Embryonic facial prominence (tissue), 1 donor: ENCODE data around the gene NUP98.
"Not testable (repeated sequence)": the region's sequence is repeated elsewhere in the genome, so short reads cannot be mapped to it uniquely, and the experiment has no call there.

Source experiments
- DNase-seq: peaks from one replicate; pipeline ENCODE4 v3.0.0-alpha.2; 2016; ENCODE audit errors: extremely low spot score

NUP98 gene

DNA sequence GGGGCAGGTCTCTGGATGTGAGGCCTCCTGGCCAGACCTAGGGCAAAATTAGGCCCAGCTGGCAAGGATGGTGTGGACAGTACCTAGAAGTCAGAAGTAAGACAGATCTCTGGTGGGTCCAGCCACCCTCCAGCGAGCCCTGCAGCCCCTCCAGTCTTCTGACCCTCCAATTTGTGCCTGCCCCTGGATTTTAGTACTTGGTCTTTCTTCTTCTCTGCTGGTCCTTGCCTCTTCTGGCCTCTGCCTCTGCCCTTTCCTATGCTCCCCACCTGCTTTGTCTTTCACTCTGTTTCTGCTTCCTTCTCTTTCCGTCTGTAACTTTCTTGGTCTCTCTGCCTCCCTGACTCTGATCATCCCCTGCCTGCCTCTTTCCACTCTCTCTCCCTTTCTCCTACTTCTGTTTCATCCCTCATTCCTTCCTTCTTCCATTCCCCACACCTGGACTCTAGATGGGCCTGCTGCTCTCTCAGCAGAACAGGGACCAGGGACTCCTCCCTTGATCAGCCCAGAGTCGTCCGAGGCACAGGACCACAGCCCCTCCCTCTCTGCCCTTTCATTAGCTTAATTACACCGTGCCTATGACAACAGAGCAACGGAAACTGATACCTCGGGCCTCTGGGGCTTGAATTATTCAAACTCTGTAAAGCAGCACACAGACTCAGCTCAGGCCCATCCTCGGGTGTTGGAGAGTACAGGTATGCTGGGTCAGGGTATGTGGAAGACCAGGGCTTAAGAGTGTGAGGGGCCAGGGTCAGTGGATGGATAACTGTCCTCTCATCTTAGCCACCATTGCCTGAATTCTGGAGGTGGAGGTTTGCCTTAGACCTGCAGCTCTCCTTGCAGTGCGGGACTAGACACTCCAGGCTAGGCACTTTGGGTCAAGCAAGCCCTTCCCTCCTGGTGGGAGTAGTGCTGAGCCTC, 125.8 kb downstream of the NUP98 start, which contains the start of gene CHRNA10:
Gene CHRNA10, minus strand, starts transcription at position 51 of the 921 bp plus-strand sequence. CDS start 72 bp downstream, outside the sequence.
- no peak for DNase-seq

DNA sequence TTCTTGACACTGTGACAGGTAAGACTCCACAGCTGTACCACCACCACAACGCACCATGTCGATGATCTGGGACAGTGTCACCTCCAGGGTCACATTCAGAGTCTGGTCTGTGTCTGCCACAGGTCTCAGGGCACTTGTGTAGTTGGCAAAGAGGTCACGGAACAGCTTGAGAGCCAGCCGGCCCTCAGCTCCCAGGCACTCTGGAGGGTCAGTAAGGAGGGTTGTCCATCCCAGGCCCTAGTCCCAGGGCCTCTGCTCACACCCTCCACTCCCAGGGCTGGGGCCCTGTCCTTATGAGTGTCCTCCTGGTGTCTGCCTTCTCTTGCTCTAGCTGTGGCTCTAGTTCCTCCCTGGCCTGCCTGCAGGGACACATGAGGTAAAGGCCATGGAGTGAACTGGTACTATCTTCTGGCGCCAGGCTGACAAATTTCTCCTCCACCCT, 127.6 kb downstream of the NUP98 start:
- DNase-seq = no peak

DNA sequence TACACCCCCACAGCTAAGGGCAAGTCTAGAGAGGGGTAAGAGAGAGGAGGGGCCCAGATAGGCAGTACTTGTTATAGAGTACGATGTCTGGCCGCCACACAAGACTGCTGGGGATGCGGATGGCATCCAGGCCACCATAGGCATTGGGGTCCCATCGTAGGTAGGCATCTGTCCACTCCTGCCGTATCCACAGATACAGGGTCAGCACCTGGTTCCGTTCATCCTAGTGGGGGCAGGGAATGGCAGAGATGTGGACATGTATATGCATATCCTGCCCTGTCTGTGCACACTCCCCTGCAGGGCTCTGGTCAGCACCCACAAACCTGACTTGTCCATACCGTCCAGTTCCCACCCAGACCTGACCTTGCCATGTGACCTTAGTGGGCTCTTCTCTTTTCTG, 128.2 kb downstream of the NUP98 start:
- no peak for DNase-seq

DNA sequence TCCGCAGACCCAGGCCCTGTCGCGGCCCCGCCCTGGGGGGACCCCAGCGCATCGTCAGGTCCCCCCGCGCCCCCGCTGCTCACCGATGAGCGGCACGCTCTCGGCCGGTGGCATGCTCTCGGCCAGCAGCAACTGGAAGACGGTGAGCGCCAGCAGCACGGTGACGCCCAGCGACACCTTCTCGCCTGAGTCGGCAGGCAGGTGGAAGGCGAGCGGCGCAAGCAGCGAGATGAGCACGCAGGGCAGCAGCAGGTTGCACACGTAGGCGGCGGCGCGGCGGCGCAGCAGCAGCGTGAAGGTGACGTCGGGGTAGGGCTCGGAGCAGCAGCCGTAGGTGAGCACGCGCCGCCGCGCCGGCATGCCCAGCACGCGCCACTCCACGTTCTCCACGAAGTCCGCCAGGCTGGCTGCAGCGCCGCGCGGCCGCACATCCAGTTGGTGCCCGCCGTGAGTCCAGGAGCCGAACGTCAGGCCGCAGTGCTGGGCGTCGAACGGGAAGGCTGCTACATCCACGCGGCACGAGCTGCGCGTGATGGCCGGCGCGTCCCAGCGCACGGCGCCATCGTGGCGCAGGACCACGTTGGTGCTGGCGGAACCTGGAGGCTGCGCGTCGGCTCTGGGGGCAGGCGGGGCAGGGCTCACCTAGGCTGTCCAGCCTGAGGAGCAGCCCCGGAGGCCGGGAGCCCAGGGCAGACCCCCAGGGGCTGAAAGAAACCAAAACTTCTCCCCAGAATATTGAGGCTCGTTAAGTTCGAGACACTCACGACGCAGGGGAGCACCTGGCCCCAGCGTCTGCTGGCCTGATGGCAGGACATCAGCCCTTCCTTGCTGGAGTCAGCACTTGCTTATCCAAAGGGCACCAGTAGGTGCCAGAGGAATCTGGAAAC, 130.0 kb downstream of the NUP98 start:
- no peak for DNase-seq

DNA sequence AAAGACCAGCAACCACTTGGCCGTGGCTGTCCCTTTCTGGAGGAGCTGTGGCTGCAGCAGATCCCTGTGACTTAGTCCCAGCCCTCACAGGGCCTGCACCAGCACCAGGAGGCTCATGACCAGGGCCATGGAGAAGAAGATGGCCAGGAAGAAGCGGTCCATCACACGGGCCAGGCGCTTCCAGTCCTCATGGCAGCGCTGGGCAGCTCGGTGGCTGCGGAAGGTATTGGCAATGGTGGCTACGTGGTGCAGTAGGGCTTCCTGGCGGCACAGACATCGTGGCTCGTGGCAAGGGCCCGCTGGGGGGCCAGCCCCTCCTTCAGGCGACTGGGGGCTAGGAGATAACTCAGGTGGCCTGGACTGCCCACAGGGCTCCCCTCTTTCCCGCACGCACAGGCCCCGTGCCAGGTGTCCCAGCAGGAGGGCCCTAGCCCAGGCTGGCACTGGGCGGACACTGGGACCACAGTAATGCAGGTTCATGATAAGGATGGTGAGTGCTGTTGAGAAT, 131.3 kb downstream of the NUP98 start:
- DNase-seq = no peak

DNA sequence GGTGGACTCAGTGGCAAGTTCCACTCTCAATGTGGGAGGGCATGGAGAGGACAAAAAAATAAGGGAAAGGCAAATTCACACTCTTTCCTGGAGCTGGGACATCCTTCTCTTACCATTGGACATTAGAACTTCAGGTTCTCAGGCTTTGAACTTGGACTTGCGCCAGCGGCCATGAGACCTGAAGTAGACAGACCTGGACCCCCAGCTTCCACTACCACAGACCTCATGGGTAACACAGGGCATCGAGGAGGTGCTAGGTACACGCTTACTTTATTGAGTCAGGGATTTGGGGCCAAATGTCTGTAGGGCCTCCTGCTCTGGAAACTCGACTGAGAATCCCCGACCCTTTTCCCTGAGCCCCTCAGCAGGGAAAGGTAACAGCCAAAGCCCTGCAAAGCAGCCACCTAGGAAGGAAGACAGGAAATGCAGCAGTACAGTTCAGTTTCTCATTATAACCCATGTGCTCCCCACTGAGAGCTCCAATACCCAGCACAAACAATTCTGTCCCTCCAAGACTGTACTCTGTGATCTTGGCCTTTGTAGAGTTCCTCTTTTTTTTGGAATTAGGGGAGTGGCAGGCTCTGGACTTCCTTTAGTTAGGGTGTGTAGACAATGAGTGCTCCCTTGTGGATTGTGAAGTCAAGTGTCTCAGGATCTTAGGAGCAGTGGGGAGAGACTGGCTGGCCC, 131.9 kb downstream of the NUP98 start:
- DNase-seq = no peak

DNA sequence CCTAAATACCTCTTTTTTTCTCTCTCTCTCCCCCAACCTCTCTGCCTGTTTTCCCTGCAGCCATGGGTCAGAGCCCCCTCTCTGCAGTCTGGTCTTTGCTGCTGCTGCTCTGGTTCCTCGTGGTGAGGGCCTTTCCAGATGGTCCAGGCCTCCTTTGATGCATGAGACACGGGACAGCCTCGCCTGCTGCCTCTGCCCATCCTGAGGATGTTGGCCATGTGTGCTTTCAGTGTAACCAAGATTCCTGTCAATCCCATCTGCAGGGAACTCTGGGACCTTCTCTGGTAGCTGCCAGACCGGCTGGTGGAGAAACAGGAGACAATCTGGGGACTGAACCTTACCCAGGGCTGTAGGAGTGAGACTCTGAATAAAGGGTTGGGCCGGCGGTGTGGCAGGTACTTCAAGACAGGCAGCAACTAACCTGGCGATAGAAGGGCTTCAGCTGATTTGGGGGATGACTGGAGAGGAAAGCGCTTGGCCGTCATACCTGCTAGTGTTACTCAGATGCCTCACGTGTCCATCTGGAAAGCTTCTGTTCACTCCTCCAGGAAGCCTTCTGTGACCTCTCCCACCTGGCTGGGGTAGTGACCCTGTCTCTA, 133.2 kb downstream of the NUP98 start:
- no peak for DNase-seq

DNA sequence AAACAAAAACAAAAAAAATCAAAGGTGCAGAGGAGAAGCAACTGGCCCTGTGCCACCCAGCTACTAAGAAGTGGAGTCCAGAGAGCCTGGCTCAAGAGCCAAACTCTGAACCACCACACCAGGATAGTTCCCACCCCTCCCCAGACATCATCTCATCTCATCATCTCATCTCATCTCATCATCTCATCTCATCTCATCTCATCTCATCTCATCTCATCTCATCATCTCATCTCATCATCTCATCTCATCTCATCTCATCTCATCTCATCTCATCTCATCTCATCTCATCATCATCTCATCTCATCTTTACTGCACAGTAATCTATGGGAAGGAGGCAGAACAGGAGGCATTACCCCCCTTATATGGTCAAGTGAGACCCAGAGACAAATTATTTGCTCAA, 134.5 kb downstream of the NUP98 start:
- no peak for DNase-seq

DNA sequence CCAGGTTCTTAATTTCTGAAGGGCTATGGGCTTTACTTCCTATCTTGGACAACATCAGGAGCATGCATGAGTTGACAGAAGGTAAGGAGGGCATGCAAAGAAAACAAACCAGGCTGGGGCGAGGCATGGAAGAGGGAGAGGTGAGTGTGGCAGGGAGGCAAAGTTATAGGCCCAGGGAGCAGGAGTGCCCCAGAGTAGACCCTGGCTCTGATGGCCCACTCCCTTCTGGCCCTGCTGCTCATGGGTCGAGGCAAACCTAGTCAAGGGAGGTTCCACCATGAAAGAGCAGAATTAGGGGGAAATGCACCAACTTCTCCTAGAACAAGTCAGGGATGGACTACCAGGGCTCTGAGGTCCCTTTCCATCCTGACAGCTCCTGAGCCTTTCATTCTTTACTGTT, 136.4 kb downstream of the NUP98 start:
- DNase-seq = no peak

DNA sequence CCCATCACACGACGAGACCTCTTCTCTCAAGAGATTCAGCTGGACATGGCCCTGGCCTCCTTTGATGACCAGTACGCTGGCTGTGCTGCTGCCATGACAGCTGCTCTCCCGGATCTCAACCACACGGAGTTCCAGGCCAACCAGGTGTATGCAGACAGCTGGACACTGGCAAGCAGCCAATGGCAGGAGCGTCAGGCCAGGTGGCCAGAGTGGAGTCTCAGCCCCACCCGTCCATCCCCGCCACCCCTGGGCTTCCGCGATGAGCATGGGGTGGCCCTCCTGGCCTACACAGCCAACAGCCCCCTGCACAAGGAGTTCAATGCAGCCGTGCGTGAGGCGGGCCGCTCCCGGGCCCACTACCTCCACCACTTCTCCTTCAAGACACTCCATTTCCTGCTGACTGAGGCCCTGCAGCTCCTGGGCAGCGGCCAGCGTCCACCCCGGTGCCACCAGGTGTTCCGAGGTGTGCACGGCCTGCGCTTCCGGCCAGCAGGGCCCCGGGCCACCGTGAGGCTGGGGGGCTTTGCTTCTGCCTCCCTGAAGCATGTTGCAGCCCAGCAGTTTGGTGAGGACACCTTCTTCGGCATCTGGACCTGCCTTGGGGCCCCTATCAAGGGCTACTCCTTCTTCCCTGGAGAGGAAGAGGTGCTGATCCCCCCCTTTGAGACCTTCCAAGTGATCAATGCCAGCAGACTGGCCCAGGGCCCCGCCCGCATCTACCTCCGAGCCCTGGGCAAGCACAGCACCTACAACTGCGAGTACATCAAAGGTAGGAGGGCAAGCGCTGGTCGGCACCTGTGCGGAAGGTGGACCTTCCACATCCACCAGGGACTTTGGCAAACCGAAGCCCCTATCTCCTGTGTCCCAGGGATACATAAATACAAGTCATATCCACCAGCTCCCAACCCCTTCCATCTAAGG, 137.5 kb downstream of the NUP98 start:
- DNase-seq = no peak

DNA sequence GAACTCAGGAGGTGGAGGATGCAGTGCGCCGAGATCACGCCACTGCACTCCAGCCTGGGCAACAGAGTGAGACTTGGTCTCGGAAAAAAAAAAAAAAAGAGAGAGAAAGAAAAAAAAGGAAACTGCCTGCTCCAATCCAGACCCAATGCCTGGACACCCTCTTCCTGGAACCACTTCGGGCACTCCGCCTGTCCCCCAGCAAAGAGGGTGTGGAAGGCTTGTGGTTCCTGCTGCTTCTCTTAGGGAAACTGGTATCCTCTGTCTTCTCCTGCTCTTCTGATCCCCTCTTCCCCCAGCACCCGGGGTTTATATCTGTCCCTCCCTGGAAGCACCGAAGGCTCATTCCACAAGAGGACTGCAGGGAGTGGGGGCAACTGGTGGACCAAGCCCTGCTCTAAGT, 139.1 kb downstream of the NUP98 start:
- DNase-seq = no peak

DNA sequence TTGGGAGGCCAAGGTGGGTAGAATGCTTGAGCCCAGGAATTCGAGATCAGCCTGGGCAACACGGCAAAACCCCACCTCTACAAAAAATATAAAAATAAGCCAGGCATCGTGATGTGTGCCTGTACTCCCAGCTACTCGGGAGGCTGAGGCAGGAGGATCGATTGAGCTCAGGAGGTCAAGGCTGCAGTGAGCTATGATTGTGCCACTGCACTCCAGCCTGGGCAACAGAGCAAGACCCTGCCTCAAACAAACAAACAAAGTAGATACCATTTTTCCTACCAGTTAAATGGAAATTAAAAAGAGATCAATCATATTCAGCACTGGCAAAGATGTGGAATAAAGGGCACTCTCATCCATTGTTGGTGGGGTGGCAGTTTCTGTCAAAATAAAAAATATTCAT, 140.0 kb downstream of the NUP98 start:
- DNase-seq = not testable (repeated sequence)

DNA sequence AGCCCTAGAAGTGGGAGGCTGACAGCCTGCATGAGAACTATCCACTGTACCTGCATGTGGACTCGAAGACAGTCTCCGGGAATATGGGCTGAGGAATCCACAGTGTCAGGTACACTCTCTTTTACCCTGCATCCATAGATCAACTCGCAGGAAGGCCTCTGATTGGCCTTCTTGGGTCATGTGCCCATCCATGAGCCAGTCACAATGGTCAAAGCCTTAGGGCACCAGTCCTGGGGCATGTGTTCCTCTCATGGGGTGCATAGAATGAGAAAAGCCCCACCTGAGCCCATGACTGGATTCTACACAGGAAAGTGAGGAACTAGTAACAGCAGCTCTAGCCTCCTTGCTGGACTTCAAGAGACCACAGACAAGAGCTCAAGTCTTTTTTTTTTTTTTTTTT, 141.8 kb downstream of the NUP98 start:
- DNase-seq = no peak

DNA sequence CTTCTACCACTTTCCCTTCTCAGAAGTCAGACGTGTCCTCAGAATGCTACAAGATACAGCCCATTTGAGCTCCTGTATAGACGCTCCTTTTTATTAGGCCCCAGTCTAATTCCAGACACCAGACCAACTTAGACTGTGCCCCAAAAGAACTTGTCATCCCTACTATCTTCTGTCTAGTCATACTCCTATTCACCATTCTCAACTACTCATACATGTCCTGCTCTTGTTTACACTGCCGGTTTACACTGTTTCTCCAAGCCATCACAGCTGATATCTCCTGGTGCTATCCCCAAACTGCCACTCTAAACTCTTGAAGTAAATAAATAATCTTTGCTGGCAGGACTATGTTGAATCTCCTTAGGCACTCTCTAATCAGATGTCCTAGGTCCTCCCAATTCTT, 144.8 kb downstream of the NUP98 start:
- DNase-seq = not testable (repeated sequence)

DNA sequence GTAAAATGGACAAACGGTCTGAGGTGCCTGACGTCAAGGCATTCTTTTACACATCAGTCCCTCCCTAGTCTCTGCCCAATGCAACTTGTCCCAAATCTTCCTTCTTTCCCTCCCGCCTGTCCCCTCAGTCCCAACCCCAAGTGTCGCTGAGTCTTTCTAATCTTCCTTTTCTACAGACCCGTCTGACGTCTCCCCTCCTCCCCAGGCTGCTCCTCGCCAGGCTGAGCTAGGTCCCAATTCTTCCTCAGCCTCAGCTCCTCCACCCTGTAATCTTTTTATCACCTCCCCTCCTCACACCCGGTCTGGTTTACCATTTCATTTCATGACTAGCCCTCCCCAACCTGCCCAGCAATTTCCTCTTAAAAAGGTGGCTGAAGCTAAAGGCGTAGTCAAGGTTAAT, 148.0 kb downstream of the NUP98 start:
- not testable (repeated sequence) for DNase-seq

DNA sequence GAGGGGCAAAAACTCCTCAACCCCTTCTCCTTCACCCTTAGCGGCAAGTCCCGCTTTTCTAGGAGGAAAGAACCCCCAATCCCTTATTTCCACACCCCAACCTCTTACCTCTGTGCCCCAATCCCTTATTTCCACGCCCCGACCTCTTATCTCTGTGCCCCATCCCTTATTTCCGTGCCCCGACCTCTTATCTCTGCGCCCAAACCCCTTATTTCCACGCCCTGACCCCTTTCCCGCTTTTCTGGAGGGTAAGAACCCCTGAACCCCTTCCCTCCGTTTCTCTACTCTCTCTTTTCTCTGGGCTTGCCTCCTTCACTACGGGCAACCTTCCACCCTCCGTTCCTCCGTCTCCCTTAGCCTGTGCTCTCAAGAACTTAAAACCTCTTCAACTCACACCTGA, 148.5 kb downstream of the NUP98 start:
- not testable (repeated sequence) for DNase-seq

DNA sequence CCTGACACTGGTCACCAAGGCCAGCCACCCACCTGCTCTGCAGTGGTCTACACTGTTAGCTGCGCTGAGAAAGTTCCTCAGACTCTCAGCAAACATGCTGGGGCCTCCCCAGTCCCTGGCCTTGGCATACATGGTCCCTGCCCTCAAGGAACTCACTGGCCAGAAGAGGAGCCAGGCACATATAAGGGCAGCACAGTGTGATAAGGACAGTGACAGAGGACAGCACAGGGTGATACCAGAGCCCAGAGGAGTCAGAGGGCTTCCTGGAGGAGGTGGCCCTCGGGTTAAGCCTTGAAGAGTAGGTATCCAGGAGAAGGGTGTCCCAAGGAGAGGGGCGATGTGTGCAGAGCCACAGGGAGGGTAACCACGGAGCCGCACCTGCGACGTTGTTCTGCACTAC, 151.8 kb downstream of the NUP98 start:
- no peak for DNase-seq

DNA sequence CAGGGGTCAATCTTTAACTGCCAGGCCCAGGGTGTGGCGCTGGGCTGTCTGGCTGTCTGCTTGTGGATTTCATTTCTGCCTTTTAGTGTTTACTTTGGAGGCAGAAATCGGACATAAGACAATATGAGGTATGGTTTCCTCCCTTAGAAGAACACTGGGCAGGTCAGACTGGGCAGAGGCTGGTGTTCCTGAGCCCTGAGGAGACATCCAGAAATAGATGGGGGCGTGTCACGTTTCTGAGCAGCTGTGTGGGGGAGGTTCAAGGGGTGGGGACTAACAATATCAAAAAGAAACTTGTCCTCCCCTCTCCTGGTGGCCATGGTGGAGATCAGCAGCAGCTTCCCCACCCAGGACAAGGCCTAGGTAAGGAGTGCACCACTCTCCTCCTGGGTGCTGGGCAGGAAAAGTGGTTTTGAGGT, 152.5 kb downstream of the NUP98 start, which contains the start of gene ART1:
Gene ART1, plus strand, starts transcription at position 312 of the 419 bp plus-strand sequence. CDS start 14,086 bp downstream, outside the sequence.
- no peak for DNase-seq

DNA sequence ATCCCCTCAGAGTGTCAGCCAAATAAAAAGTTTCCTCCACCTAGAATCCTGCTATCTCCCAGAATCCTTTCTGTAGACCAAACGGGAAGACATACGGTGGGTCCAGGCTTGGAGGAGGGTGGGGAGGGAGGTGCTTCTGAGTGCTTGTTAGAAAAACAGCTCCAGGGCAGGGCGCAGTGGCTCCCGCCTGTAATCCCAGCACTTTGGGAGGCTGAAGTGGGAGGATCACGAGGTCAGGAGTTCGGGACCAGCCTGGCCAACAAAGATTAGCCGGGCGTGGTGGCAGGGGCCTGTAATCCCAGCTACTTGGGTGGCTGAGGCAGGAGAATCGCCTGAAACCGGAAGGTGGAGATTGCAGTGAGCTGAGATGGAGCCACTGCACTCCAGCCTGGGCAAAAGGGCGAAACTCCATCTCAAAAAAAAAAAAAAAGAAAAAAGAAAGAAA, 154.2 kb downstream of the NUP98 start:
- not testable (repeated sequence) for DNase-seq
